Hematopoietic multipotent progenitor cell treated with erythropoietin and hydrocortisone succinate and interleukin-3 and kit ligand, for 4 days (in vitro differentiated cells): ENCODE data around the gene MACROH2A1.

Source experiments
- DNase-seq: peaks from one replicate; pipeline ENCODE4 v3.0.0-alpha.2; 2015

Gene MACROH2A1

DNA sequence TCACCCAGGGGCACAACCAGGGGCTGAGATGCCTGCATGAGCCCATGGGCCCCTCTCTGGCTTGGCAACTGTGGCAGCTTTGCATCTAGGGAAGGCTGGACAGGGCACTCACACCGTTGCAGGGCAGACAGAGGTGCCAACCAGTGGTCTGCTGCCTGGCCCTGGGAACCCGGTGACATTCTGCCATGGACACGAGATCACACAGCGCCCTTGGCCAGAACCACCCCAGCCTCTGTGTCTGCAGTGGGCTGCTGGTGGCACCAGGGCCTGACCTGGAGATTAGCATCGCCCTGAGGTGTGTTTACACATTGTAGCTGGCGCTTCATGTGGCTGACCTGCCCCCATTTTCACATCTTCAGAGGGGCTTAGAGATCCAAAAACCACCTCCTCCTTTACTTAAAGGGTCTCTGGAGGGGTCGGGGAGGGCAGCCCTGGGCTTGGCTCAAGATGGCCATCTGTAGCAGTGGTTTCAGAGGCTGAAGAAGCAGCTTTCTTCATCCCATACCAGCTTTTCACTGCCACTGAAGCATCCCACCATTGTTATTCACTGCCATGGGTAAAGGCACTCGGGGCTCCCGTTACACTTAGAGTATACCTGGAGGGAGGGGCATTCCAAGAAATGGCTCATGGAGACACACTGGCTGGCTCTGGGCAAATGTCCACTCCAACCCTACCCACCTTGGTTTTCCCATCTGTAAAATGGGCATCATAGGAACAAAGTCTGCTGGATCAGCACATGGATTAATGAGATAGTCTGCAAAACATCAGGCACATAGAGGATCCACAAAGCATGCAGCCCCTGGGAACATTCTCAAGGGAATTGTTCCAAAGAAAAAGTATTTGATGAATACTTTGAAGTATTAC lies 36.7 kb upstream of the MACROH2A1 start:
- no peak for DNase-seq

GRCh38 chr5:135434591-135435466 lies 35.8 kb upstream of the MACROH2A1 start:
- DNase-seq: no peak

GRCh38 chr5:135433681-135434426 lies 34.8 kb upstream of the MACROH2A1 start:
- DNase-seq: no peak

- DNase-seq: no peak
Observed at GRCh38 chr5:135432113-135432512, 33.1 kb upstream of the MACROH2A1 start.

GRCh38 chr5:135430135-135430437 lies 31.1 kb upstream of the MACROH2A1 start:
- DNase-seq: no peak

DNA sequence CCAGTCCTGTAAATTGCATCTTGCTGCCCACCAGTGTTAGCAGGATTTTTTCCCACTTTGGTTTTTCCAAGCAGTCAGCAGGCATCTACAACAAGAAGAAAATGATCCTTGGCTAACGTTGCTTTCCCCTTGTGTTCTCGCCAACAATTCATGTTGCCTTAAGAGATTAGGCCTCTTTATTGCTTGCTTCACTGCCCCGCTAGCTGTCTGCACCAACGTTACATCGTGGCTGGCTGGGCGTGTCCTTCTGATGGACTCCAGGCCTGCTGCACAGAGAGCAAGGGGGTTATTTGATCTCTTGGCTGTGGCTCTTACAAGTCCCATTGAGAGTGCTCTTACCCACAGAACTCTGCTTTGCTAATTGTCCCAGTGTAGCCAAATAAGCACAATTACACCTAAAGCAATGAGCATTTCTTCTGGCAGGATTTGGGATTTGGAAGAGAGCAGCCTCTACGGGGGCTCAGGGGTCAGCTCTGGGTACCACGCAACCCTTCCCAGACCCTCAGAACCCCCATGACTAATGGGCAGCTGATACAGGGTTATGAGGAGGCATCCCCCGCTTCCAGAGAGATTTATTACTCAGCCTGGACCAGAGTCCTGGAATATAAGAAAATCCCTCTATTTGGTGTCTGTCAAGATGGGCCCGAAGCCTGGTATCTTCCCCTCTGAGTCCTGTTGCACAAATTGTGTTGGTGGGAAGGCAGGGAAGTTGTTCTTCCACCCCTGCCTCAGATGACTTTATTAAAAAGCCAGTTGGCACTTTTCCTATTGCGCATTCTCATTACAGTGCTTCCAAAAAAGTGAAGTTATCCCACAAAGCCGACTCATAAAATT lies 30.5 kb upstream of the MACROH2A1 start:
- DNase-seq: peak; percentile 24

- no peak for DNase-seq
Observed at GRCh38 chr5:135428586-135428985, 29.6 kb upstream of the MACROH2A1 start.

DNA sequence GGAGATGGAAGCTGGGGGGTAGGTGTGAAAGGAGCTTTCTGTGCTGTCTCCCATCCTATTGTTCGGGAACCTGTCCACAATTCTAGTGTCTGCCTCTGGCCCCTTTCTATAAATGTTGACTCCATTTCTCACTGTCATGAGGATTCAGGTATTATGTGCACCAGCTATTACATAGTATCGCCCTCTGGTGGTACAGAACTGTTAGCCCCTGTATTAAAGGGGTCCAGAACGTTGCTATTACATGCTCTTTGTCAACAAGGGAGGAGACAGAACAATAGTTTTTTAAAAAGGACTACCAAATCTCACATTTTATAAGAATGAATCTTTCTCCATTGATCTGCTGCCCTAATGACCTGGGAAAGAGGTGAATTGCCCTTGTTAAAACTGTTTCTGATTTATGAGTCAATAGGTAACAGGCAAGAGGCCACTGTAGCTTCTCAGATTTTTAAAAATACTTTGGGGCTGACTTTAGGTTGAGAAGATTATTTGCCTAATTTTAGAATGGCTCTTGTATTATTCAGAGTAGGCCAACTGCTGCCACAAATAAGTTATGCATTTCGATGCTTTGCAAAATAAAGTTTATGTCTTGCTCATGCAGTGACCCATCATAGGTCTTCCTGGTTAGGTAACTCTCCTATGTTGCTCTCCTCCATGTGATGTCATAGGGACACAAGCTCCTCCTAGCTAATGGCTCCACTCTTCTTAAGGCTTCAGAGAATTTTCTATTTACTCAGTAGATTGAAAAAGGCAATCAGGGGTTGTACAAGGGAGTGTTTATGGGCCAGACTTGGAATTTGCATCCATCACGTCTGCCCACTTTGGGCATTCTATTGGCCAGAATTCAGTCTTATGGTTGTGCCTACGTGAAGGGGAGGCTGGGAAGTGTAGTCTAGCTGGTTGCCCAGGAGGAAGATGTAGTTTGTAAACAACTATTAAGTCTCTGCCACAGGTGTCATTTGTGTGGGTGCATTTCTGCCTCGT lies 27.4 kb upstream of the MACROH2A1 start:
- peak; percentile 93 for DNase-seq

DNA sequence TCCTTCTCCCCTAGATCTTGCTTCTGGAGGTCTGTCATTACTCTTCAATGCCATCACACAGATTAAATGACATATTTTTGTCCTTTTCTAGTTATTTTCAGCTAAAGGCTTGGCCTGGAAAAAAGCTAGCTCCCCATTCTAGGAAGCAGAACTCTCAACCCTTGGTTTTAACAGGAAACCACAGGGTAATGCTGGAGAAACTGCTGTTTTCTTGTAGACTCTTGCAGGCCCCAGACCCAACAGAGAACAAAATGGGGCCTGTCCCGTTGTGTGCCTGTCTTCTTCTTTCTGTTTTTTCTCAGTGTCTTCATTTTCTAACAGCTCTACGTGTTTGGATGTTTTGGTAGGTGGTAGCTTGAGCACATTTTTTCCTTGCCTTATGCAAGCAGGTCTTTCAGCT lies 26.6 kb upstream of the MACROH2A1 start:
- DNase-seq: peak; percentile 83

GRCh38 chr5:135423846-135424168 lies 24.8 kb upstream of the MACROH2A1 start:
- DNase-seq: no peak

DNA sequence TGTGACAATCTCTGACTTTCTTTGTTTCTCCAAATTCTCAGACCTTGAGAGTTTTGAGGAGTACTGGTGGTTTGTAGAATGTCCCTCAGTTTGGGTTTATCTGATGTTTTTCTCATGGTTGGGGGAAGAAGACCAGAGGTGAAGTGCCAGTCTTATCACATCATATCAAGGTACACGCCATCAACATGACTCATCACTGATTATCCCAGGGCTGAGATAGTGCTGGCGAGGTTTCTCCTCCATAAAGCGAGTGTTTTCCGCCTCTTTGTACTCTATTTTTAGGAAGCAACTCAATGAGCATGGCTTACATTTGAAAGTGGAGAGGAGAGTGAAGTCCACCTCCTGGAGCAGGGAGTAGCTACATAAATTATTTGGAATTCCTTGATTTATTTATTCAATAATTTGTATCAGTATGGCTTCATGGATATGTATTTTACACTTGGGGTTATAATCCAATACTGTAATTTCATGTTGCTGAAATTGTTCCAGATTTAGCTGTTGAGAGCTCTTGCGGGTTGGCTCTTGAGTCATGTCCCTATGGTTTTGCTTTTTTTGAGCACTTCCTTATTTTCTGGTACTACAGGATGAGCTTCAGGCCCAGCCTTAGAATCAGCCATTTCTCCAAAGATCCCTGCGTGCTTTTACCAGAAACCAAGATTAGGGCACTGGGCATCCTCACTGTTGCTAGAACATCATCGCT lies 24.3 kb upstream of the MACROH2A1 start:
- peak; percentile 75 for DNase-seq

GRCh38 chr5:135422419-135422818 lies 23.4 kb upstream of the MACROH2A1 start:
- DNase-seq: no peak

DNA sequence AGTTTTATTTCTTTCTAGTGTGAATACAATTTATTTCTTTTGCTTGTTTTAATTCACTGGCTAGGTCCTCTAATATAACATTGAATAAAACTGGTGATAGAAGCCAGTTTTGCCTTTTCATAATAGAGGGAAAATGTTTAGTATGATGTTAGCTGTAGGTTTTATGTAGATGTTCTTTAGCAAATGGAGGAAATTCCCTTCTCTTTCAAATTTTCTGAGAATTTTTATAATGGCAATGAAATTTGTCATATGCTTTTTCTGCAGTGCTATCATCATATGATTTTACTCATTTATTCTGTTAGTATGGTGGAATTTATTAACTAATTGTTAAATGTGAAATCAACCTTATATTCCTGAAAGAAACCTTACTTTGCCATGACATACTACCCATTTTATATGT lies 18.1 kb upstream of the MACROH2A1 start:
- no peak for DNase-seq

DNA sequence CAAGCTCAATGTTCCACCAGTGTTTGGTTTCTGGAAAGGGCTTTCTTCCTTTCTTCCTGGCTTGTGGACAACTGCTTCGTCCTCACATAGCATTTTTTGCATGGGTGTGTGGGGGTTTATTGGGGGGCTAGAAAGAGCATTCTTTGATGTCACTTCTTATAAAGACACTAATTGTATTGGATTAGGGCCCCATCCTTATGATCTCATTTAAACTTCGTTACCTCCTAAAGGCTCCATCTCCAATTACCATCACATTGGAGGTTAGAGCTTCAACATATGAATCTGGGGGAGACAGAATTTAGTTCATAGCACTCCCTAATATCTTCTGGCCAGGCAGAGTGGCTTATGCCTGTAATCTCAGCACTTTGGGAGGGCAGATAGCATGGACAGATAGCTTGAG lies 6.1 kb upstream of the MACROH2A1 start:
- DNase-seq: no peak

- no peak for DNase-seq
Observed at GRCh38 chr5:135402031-135402430, 3.0 kb upstream of the MACROH2A1 start.

- DNase-seq: no peak
Observed at GRCh38 chr5:135400866-135401265, 1.8 kb upstream of the MACROH2A1 start.

- DNase-seq: peak; percentile 71
Observed at GRCh38 chr5:135399794-135400542, 937 bp upstream of the MACROH2A1 start.

GRCh38 chr5:135398160-135398854 lies 724 bp downstream of the MACROH2A1 start:
- DNase-seq: no peak

DNA sequence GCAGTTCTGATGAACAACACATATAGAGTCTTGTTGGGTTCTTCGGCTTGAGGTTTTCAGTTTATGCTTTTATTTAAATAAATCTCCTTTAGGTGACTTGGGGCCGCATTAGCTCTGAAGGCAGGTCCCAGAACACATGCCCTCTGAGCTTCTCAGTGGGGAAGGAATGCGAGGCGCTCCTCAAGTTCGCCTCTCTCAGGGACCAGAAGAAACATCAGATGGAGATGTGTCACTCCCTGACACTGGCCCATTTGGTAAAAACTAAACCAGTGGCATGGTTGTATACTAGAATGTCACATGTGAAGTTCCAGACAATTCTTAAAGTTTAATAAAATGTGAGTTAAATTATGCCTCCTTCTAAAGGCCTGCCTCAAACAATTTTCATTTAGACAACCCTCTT lies 1.9 kb downstream of the MACROH2A1 start:
- DNase-seq: peak; percentile 19
